Liver (tissue), 9 donors: ENCODE results near the gene DNAJC9. TPM values are rescaled to one million over a fixed set of nuclear protein-coding genes. Genes with fewer than 3 reads are reported as not detected.

Experiments
- DNase-seq: peaks from one replicate; pipeline ENCODE4 v3.0.0-alpha.2; 2017; ENCODE audit warnings: low spot score
- H3K27ac ChIP-seq, 2 donors: one replicate each; pipeline ENCODE4 v1.7.0; 2013; ENCODE audit warnings: inconsistent platforms in 2 of 2, low read length in 2 of 2, control low read depth in 1 of 2, low read depth in 1 of 2, mild to moderate bottlenecking in 1 of 2
- H3K27me3 ChIP-seq, 4 donors: one replicate each; pipeline versions ENCODE4 v1.6.1 to v1.7.0; 2013; ENCODE audit warnings: low read length in 3 of 4, inconsistent platforms in 1 of 4, mild to moderate bottlenecking in 1 of 4, moderate library complexity in 1 of 4; ENCODE audit not compliant: control insufficient read depth in 4 of 4, insufficient read depth in 4 of 4
- H3K36me3 ChIP-seq, 4 donors: one replicate each; pipeline versions ENCODE4 v1.6.1 to v1.7.0; 2013; ENCODE audit warnings: low read length in 3 of 4, mild to moderate bottlenecking in 3 of 4, low read depth in 1 of 4, moderate library complexity in 1 of 4; ENCODE audit not compliant: control insufficient read depth in 4 of 4, insufficient read depth in 3 of 4
- H3K4me1 ChIP-seq, 4 donors: one replicate each; pipeline versions ENCODE4 v1.6.1 to v1.7.0; 2013; ENCODE audit warnings: low read length in 3 of 4, mild to moderate bottlenecking in 3 of 4, moderate library complexity in 1 of 4; ENCODE audit not compliant: control insufficient read depth in 4 of 4, insufficient read depth in 4 of 4
- H3K4me3 ChIP-seq, 3 donors: one replicate each; pipeline versions ENCODE4 v1.6.1 to v1.7.0; 2013; ENCODE audit warnings: low read length in 3 of 3, control low read depth in 1 of 3, low read depth in 1 of 3, mild to moderate bottlenecking in 1 of 3
- H3K9ac ChIP-seq, 2 donors: one replicate each; pipeline ENCODE4 v1.7.0; 2013; ENCODE audit warnings: low read length in 2 of 2, mild to moderate bottlenecking in 2 of 2, moderate library complexity in 2 of 2, control low read depth in 1 of 2, low read depth in 1 of 2
- H3K9me3 ChIP-seq, 4 donors: one replicate each; pipeline versions ENCODE4 v1.6.1 to v1.7.0; 2013; ENCODE audit warnings: low read length in 3 of 4; ENCODE audit not compliant: control insufficient read depth in 4 of 4
- ATF3 ChIP-seq: IDR thresholded peaks from 2 replicates; pipeline ENCODE4 v1.6.1; 2016; ENCODE audit warnings: antibody characterized with exemption
- FOXA1 ChIP-seq: IDR thresholded peaks from 2 replicates; pipeline ENCODE4 v1.6.1; 2016; ENCODE audit warnings: antibody characterized with exemption
- FOXA2 ChIP-seq: IDR thresholded peaks from 2 replicates; pipeline ENCODE4 v1.6.1; 2016; ENCODE audit warnings: antibody characterized with exemption
- GABPA ChIP-seq, 2 donors: IDR thresholded peaks in 1 of 2; conservative IDR thresholded peaks in 1 of 2; 2 replicates each; pipeline ENCODE4 v1.6.1; 2016; ENCODE audit warnings: antibody characterized with exemption in 2 of 2, mild to moderate bottlenecking in 1 of 2, moderate library complexity in 1 of 2
- HNF4A ChIP-seq, 2 donors: conservative IDR thresholded peaks; 2 replicates each; pipeline ENCODE4 v1.6.1; 2016; ENCODE audit warnings: antibody characterized with exemption in 2 of 2, mild to moderate bottlenecking in 2 of 2
- HNF4G ChIP-seq: IDR thresholded peaks from 2 replicates; pipeline ENCODE4 v1.6.1; 2016; ENCODE audit warnings: antibody characterized with exemption
- MAX ChIP-seq: IDR thresholded peaks from 2 replicates; pipeline ENCODE4 v1.6.1; 2016; ENCODE audit warnings: antibody characterized with exemption
- RAD21 ChIP-seq, 2 donors: IDR thresholded peaks; 2 replicates each; pipeline ENCODE4 v1.6.1; 2016; ENCODE audit warnings: antibody characterized with exemption in 2 of 2, mild to moderate bottlenecking in 2 of 2
- SP1 ChIP-seq: IDR thresholded peaks from 2 replicates; pipeline ENCODE4 v1.6.1; 2018; ENCODE audit warnings: antibody characterized with exemption, mild to moderate bottlenecking
- TAF1 ChIP-seq: conservative IDR thresholded peaks from 2 replicates; pipeline ENCODE4 v1.6.1; 2016; ENCODE audit warnings: antibody characterized with exemption, mild to moderate bottlenecking
- ZBTB33 ChIP-seq: IDR thresholded peaks from 2 replicates; pipeline ENCODE4 v1.6.1; 2016; ENCODE audit warnings: antibody characterized with exemption
- WGBS: extraction: QIAGEN DNeasy Blood & Tissue Kit; methylation state at CpG from one replicate; pipeline ENCODE4 v1.1.7; 2013; 5-methylcytosine and 5-hydroxymethylcytosine counted together
- polyA plus RNA-seq, 2 donors: library from polyadenylated mRNA; stranded (reverse) in 1 of 2; unstranded in 1 of 2; fragments of 200-250 nt in 1 of 2; fragments of >200 nt in 1 of 2; fragmentation: Nextera tagmentation in 1 of 2; extraction: Ambion mirVana in 1 of 2; gene quantifications; one replicate each; pipeline versions ENCODE4 v1.2.1 to v1.2.3, GENCODE V29; 2013 to 2015
- total RNA-seq, 2 donors: library from RNA; depleted of rRNA; stranded (reverse); fragments of >200 nt; gene quantifications; one replicate each; pipeline ENCODE4 v1.2.3, GENCODE V29; 2014
- donor health status: healthy.
- donor health status: healthy.
- donor health status: healthy.
- donor health status: healthy.
- donor health status: healthy.

DNAJC9 gene
- total and polyA plus RNA-seq, 4 donors, result 4.1 to 45.5 (median 9.9) TPM

GRCh38 chr10:73262880-73263555 lies 16.0 kb upstream of the DNAJC9 start:
- Histone ChIP-seq H3K4me3 (no peak overlapping the region), H3K9ac (no peak overlapping the region), H3K36me3 (no peaks in the 10 kb centered on the region), H3K4me1 (peaks cover 0 to 4% (median 0%) of the 10 kb centered on the region in 4 donors), H3K9me3 (no peaks in the 10 kb centered on the region), H3K27me3 (no peaks in the 10 kb centered on the region), H3K27ac (no peak overlapping the region)
- no peak for TF ChIP-seq MAX
- no peak for TF ChIP-seq HNF4A (conservative IDR thresholded peaks at IDR 0.05)
- no peak for TF ChIP-seq ATF3
- TF ChIP-seq ZBTB33, result no peak
- DNase-seq, result no peak
- 84% methylated on average over 5 of the region's 5 CpGs for WGBS

GRCh38 chr10:73262105-73262730 lies 15.2 kb upstream of the DNAJC9 start:
- no peak overlapping the region for H3K27ac ChIP-seq
- no peaks in the 10 kb centered on the region for H3K9me3 ChIP-seq
- 79% methylated on average over 4 of the region's 4 CpGs for WGBS
- TF ChIP-seq ZBTB33 (no peak), GABPA (IDR thresholded peaks at IDR 0.05 in 1 of 2, conservative IDR thresholded peaks at IDR 0.05 in 1 of 2) (no peak), MAX (no peak), HNF4A (conservative IDR thresholded peaks at IDR 0.05) (no peak), HNF4G (no peak), FOXA1 (no peak), FOXA2 (no peak), ATF3 (no peak), RAD21 (IDR thresholded peaks at IDR 0.05) (no peak), TAF1 (no peak), SP1 (no peak)
- no peak overlapping the region for H3K9ac ChIP-seq
- no peak overlapping the region for H3K4me3 ChIP-seq
- peaks cover 0 to 4% (median 0%) of the 10 kb centered on the region in 4 donors for H3K4me1 ChIP-seq
- H3K27me3 ChIP-seq, result no peaks in the 10 kb centered on the region
- no peak for DNase-seq
- no peaks in the 10 kb centered on the region for H3K36me3 ChIP-seq
